HCT116 (cell line): ENCODE results near the gene EMD. TPM values are rescaled to one million over a fixed set of nuclear protein-coding genes. Genes with fewer than 3 reads are reported as not detected.

Experiments
- ATAC-seq: fragments of 200-7000 bp; cut with Tn5 transposase; 2 replicates; pipeline ENCODE4 v1.9.1; 2020; ENCODE audit warnings: mild to moderate bottlenecking, moderate library complexity
- BruUV-seq: library from RNA; stranded (reverse); fragments of 400-500 nt; replicated peaks from 2 replicates; lab custom pipeline; 2021; lab: Mats Ljungman, UMichigan
- CTCF ChIA-PET: fragments of 300-600 bp; sonication (Branson Sonifier 250); formaldehyde crosslinking; loops from one replicate; lab custom pipeline; 2021; ENCODE audit warnings: antibody characterized with exemption; lab: Charles Lee
- POLR2A ChIA-PET: fragments of 300-600, 350-600 bp; sonication (Branson Sonifier 250); formaldehyde crosslinking; loops from one replicate; lab custom pipeline; 2021; ENCODE audit warnings: antibody characterized with exemption; lab: Charles Lee
- RAD21 ChIA-PET, 2 experiments: fragments of 300-600 bp; sonication (Branson Sonifier 250); formaldehyde crosslinking; loops; one replicate each; lab custom pipeline; 2023; ENCODE audit warnings: low total read pairs in 2 of 2; ENCODE audit not compliant: uncharacterized antibody in 2 of 2, unreplicated experiment in 2 of 2, low non-redundant PET in 1 of 2; lab: Charles Lee
- DNase-seq: peaks from one replicate; pipeline ENCODE4 v3.0.0-alpha.2; 2010; ENCODE audit warnings: low read depth, low spot score
- H2AFZ ChIP-seq: fragments of 200-600 bp; shearing (Covaris generic), sonication (generic); 2 replicates; pipeline ENCODE4 v1.6.1; 2017; ENCODE audit warnings: low read depth, mixed run types, mixed read lengths, antibody characterized with exemption, low read length; ENCODE audit not compliant: poor library complexity, severe bottlenecking
- H3K27ac ChIP-seq: 2 replicates; pipeline ENCODE4 v1.5.1; 2012; ENCODE audit warnings: low read depth, low read length
- H3K27me3 ChIP-seq: fragments of 200-600 bp; sonication (generic); 2 replicates; pipeline ENCODE4 v1.6.1; 2016; ENCODE audit warnings: mixed run types, low read length, mixed read lengths; ENCODE audit not compliant: insufficient read depth
- H3K36me3 ChIP-seq, 2 experiments: fragments of 200-500 bp in 1 of 2; fragments of 200-600 bp in 1 of 2; sonication (Bioruptor generic) in 1 of 2; sonication (generic) in 1 of 2; 2 replicates each; pipeline versions ENCODE4 v1.5.1 to v1.6.1; 2014 to 2016; ENCODE audit warnings: low read length in 2 of 2, inconsistent platforms in 1 of 2, mixed read lengths in 1 of 2, mixed run types in 1 of 2; ENCODE audit not compliant: insufficient read depth in 2 of 2, control insufficient read depth in 1 of 2
- H3K4me1 ChIP-seq, 2 experiments: fragments of 200-600 bp in 1 of 2; sonication (generic) in 1 of 2; 2 replicates each; pipeline versions ENCODE4 v1.5.1 to v1.6.1; 2012 to 2017; ENCODE audit warnings: low read length in 2 of 2, inconsistent platforms in 1 of 2, mild to moderate bottlenecking in 1 of 2, mixed read lengths in 1 of 2, mixed run types in 1 of 2, moderate library complexity in 1 of 2; ENCODE audit not compliant: insufficient read depth in 2 of 2, control insufficient read depth in 1 of 2
- H3K4me2 ChIP-seq: fragments of 200-600 bp; sonication (generic); 2 replicates; pipeline ENCODE4 v1.6.1; 2017; ENCODE audit warnings: mixed run types, low read length, mixed read lengths
- H3K4me3 ChIP-seq, 2 experiments: fragments of 200-600 bp in 1 of 2; sonication (generic) in 1 of 2; replicated peaks in 1 of 2; 2 replicates each; pipeline ENCODE4 v1.5.1; 2011 to 2016; ENCODE audit warnings: low read length in 2 of 2, control low read depth in 1 of 2, low read depth in 1 of 2, mild to moderate bottlenecking in 1 of 2, mixed read lengths in 1 of 2, mixed run types in 1 of 2
- H3K79me2 ChIP-seq: fragments of 200-600 bp; sonication (generic); 2 replicates; pipeline ENCODE4 v1.6.1; 2017; ENCODE audit warnings: mild to moderate bottlenecking, mixed run types, low read length, moderate library complexity, mixed read lengths; ENCODE audit not compliant: insufficient read depth
- H3K9ac ChIP-seq: fragments of 200-600 bp; sonication (generic); 2 replicates; pipeline ENCODE4 v1.6.1; 2016; ENCODE audit warnings: low read length, mixed read lengths
- H3K9me2 ChIP-seq: fragments of 200-600 bp; sonication (generic), shearing (Covaris generic); 2 replicates; pipeline ENCODE4 v1.6.1; 2017; ENCODE audit warnings: mixed run types, mild to moderate bottlenecking, moderate library complexity; ENCODE audit not compliant: insufficient read depth
- H3K9me3 ChIP-seq, 2 experiments: fragments of 200-500 bp in 1 of 2; fragments of 200-600 bp in 1 of 2; sonication (Bioruptor generic) in 1 of 2; sonication (generic) in 1 of 2; 2 replicates each; pipeline ENCODE4 v1.6.1; 2014 to 2017; ENCODE audit warnings: low read length in 2 of 2, mixed read lengths in 2 of 2, inconsistent platforms in 1 of 2, low read depth in 1 of 2, mild to moderate bottlenecking in 1 of 2, mixed run types in 1 of 2, moderate library complexity in 1 of 2; ENCODE audit not compliant: control insufficient read depth in 1 of 2, insufficient read depth in 1 of 2
- H4K20me1 ChIP-seq: fragments of 200-600 bp; sonication (generic), shearing (Covaris generic); 2 replicates; pipeline ENCODE4 v1.6.1; 2017; ENCODE audit warnings: mixed run types, mild to moderate bottlenecking, moderate library complexity; ENCODE audit not compliant: insufficient read depth
- ATF3 ChIP-seq: IDR thresholded peaks from 2 replicates; pipeline ENCODE4 v1.6.1; 2012
- CEBPB ChIP-seq: IDR thresholded peaks from 2 replicates; pipeline ENCODE4 v1.6.1; 2012; ENCODE audit warnings: low read depth
- CTCF ChIP-seq, 3 experiments: fragments of 200-600 bp in 1 of 3; sonication (generic) in 1 of 3; IDR thresholded peaks in 2 of 3; conservative IDR thresholded peaks in 1 of 3; 2 replicates each; pipeline ENCODE4 v1.5.1; 2012 to 2017; ENCODE audit warnings: low read depth in 2 of 3, low read length in 2 of 3, antibody characterized with exemption in 1 of 3, borderline replicate concordance in 1 of 3, control low read depth in 1 of 3, mild to moderate bottlenecking in 1 of 3, mixed read lengths in 1 of 3, mixed run types in 1 of 3, moderate library complexity in 1 of 3; ENCODE audit not compliant: insufficient read depth in 1 of 3
- ELF1 ChIP-seq: IDR thresholded peaks from 2 replicates; pipeline ENCODE4 v1.6.1; 2012; ENCODE audit warnings: low read depth, borderline replicate concordance
- EZH2 ChIP-seq: fragments of 200-600 bp; sonication (generic); IDR thresholded peaks from 2 replicates; pipeline ENCODE4 v1.6.1; 2017; ENCODE audit warnings: antibody characterized with exemption, mixed run types
- EZH2phosphoT487 ChIP-seq: fragments of 200-600 bp; IDR thresholded peaks from 2 replicates; pipeline ENCODE4 v1.6.1; 2018; ENCODE audit warnings: antibody characterized with exemption, borderline replicate concordance
- FOSL1 ChIP-seq: IDR thresholded peaks from 2 replicates; pipeline ENCODE4 v1.6.1; 2012; ENCODE audit warnings: low read depth
- MAX ChIP-seq: IDR thresholded peaks from 2 replicates; pipeline ENCODE4 v1.6.1; 2012
- POLR2A ChIP-seq: IDR thresholded peaks from 2 replicates; pipeline ENCODE4 v1.7.0; 2011; ENCODE audit warnings: borderline replicate concordance; ENCODE audit not compliant: insufficient read depth, insufficient read length; ENCODE audit errors: extremely low read depth
- POLR2AphosphoS5 ChIP-seq: IDR thresholded peaks from 2 replicates; pipeline ENCODE4 v1.6.1; 2011; ENCODE audit warnings: mild to moderate bottlenecking, low read depth, low read length, moderate library complexity
- REST ChIP-seq: IDR thresholded peaks from 2 replicates; pipeline ENCODE4 v1.6.1; 2012; ENCODE audit warnings: low read depth
- SP1 ChIP-seq: IDR thresholded peaks from 2 replicates; pipeline ENCODE4 v1.6.1; 2012; ENCODE audit warnings: low read depth
- SRF ChIP-seq: IDR thresholded peaks from 2 replicates; pipeline ENCODE4 v1.6.1; 2012; ENCODE audit warnings: low read depth
- TCF7L2 ChIP-seq: IDR thresholded peaks from 2 replicates; pipeline ENCODE4 v1.7.0; 2011; ENCODE audit warnings: borderline replicate concordance, inconsistent platforms; ENCODE audit not compliant: insufficient read depth, insufficient read length; ENCODE audit errors: extremely low read depth
- YY1 ChIP-seq: IDR thresholded peaks from 2 replicates; pipeline ENCODE4 v1.6.1; 2011; ENCODE audit warnings: low read length, low read depth, moderate library complexity, mild to moderate bottlenecking; ENCODE audit not compliant: insufficient replicate concordance; ENCODE audit errors: extremely low read depth
- ZFX ChIP-seq: fragments of 450-650 bp; IDR thresholded peaks from 2 replicates; pipeline ENCODE4 v1.6.1; 2017
- ZNF274 ChIP-seq: fragments of 200-500 bp; sonication (Bioruptor generic); IDR thresholded peaks from 2 replicates; pipeline ENCODE4 v1.6.1; 2014; ENCODE audit warnings: mild to moderate bottlenecking, low read depth, low read length, inconsistent platforms
- intact Hi-C: fragments of 100-400 bp; cut with micrococcal nuclease; formaldehyde crosslinking; loops from 2 replicates; pipeline ENCODE4 v1.10.0; 2022
- total RNA-seq: library from RNA; stranded (reverse); gene quantifications from one replicate; pipeline ENCODE4 v1.2.1, GENCODE V29; 2021; ENCODE audit not compliant: unreplicated experiment

EMD gene
- total RNA-seq, 1 experiment from 2014 or later = 102 TPM

GRCh38 chrX:154380153-154380552, 1.1 kb downstream of the EMD start:
- H3K4me3 ChIP-seq = peak overlapping the region; percentile 80 to 84
- RAD21 ChIA-PET = no interaction called here
- H3K79me2 ChIP-seq = peaks cover 25% of the 10 kb centered on the region
- H3K4me2 ChIP-seq = peak overlapping the region; percentile 88
- DNase-seq = no peak
- no peak for TF ChIP-seq CTCF (IDR thresholded peaks at IDR 0.05 in 2 of 3, conservative IDR thresholded peaks at IDR 0.05 in 1 of 3; ENCODE audit: borderline replicate concordance in 1 of 3, insufficient read depth in 1 of 3, low read depth in 2 of 3, low read length in 2 of 3)
- no peak for TF ChIP-seq ATF3
- no peak for TF ChIP-seq EZH2phosphoT487
- TF ChIP-seq ZFX = no peak
- no peak for TF ChIP-seq EZH2
- no peak for TF ChIP-seq MAX
- no peak for TF ChIP-seq ELF1
- no peak for TF ChIP-seq FOSL1
- TF ChIP-seq CEBPB = no peak
- no peak for TF ChIP-seq SRF
- no peak for TF ChIP-seq POLR2A
- TF ChIP-seq POLR2AphosphoS5 = no peak
- TF ChIP-seq SP1 = no peak
- no peak for TF ChIP-seq YY1
- no peak for TF ChIP-seq TCF7L2
- no peak for TF ChIP-seq ZNF274
- TF ChIP-seq REST = no peak
- H4K20me1 ChIP-seq = no peaks in the 10 kb centered on the region
- peak overlapping the region; percentile 98 for H3K9ac ChIP-seq
- peaks cover 9 to 34% of the 10 kb centered on the region in 2 experiments for H3K4me1 ChIP-seq
- no peak for ATAC-seq
- H3K27me3 ChIP-seq = no peaks in the 10 kb centered on the region
- intact Hi-C loops = no loop called here
- peaks cover 0 to 4% of the 10 kb centered on the region in 2 experiments; a peak in 2 of 4 replicates for H3K36me3 ChIP-seq
- TSS peak; percentile 82 for BruUV-seq
- H3K27ac ChIP-seq = peak overlapping the region; percentile 94
- POLR2A ChIA-PET = no interaction called here
- H3K9me3 ChIP-seq = no peaks in the 10 kb centered on the region
- no peak overlapping the region for H2AFZ ChIP-seq
- CTCF ChIA-PET = no interaction called here
- no peaks in the 10 kb centered on the region for H3K9me2 ChIP-seq
